GM19438 (cell line): ENCODE data around the gene NUP133.

Experiments used
- ATAC-seq: cut with Tn5 transposase; IDR thresholded peaks from one replicate; pipeline ENCODE4 v1.9.1; 2021; ENCODE audit warnings: low read depth; ENCODE audit not compliant: unreplicated experiment

Gene NUP133

GRCh38 chr1:229454056-229454455, 54.1 kb downstream of the NUP133 start:
- no peak for ATAC-seq

GRCh38 chr1:229452956-229453801, 55.0 kb downstream of the NUP133 start:
- ATAC-seq, result no peak

GRCh38 chr1:229448845-229449244, 59.3 kb downstream of the NUP133 start:
- no peak for ATAC-seq

GRCh38 chr1:229448354-229448753, 59.8 kb downstream of the NUP133 start:
- no peak for ATAC-seq

GRCh38 chr1:229447809-229448252, 60.3 kb downstream of the NUP133 start:
- no peak for ATAC-seq

GRCh38 chr1:229445828-229446227, 62.3 kb downstream of the NUP133 start:
- ATAC-seq, result no peak

GRCh38 chr1:229440851-229441537, 67.1 kb downstream of the NUP133 start:
- ATAC-seq, result peak; percentile 96

GRCh38 chr1:229438021-229438420, 70.1 kb downstream of the NUP133 start:
- ATAC-seq, result no peak

- no peak for ATAC-seq
Observed at GRCh38 chr1:229437443-229437842, 70.7 kb downstream of the NUP133 start.

- no peak for ATAC-seq
Observed at GRCh38 chr1:229436201-229436600, 71.9 kb downstream of the NUP133 start.

- ATAC-seq, result no peak
Observed at GRCh38 chr1:229434641-229435051, 73.5 kb downstream of the NUP133 start.

GRCh38 chr1:229434005-229434640, 74.0 kb downstream of the NUP133 start, which contains the start of gene ACTA1:
Gene ACTA1 (minus strand): TSS chr1:229434094. CDS start chr1:229433115, 979 bp downstream.
- no peak for ATAC-seq

- ATAC-seq, result no peak
Observed at GRCh38 chr1:229433364-229434004, 74.7 kb downstream of the NUP133 start.

GRCh38 chr1:229432905-229433304, 75.2 kb downstream of the NUP133 start:
- no peak for ATAC-seq

- no peak for ATAC-seq
Observed at GRCh38 chr1:229432116-229432461, 76.1 kb downstream of the NUP133 start.

- ATAC-seq, result no peak
Observed at GRCh38 chr1:229431284-229432115, 76.6 kb downstream of the NUP133 start.

- ATAC-seq, result no peak
Observed at GRCh38 chr1:229430761-229431283, 77.3 kb downstream of the NUP133 start.

- ATAC-seq, result no peak
Observed at GRCh38 chr1:229428256-229428655, 79.9 kb downstream of the NUP133 start.

- no peak for ATAC-seq
Observed at GRCh38 chr1:229427572-229427971, 80.6 kb downstream of the NUP133 start.
